ENCODE data around the gene NMS. TPM values are rescaled to one million over a fixed set of nuclear protein-coding genes. Genes with fewer than 3 reads are reported as not detected.

The NMS gene
- total RNA-seq, 2 experiments from 2014 or later, result not detected

GRCh38 chr2:100518801-100519200 lies 48.5 kb downstream of the NMS start:
- DNase-seq (ENCODE audit: low spot score), result no peak
- H3K4me3 ChIP-seq (ENCODE audit: low read depth, low read length, poor library complexity, severe bottlenecking), result no peak overlapping the region
- peaks cover 1% of the 10 kb centered on the region for H3K4me1 ChIP-seq (ENCODE audit: insufficient read depth, low read length, poor library complexity, severe bottlenecking)
- ChIA-PET CTCF (ENCODE audit: unreplicated experiment) (no interaction called here), POLR2A (no interaction called here)
- H3K9me3 ChIP-seq (ENCODE audit: low read length), result no peaks in the 10 kb centered on the region
- H3K9me2 ChIP-seq (ENCODE audit: insufficient read depth, low read length), result no peaks in the 10 kb centered on the region
- intact Hi-C loops (cut with micrococcal nuclease; ENCODE audit: unreplicated experiment), result no loop called here
- H4K20me1 ChIP-seq (ENCODE audit: insufficient read depth, low read length), result no peaks in the 10 kb centered on the region
- no peak overlapping the region for H2AFZ ChIP-seq (ENCODE audit: low read length)
- BruUV-seq (replicated peaks), result no TSS peak
- H3K79me2 ChIP-seq (ENCODE audit: insufficient read depth, low read depth, low read length), result no peaks in the 10 kb centered on the region
- H3K4me2 ChIP-seq (ENCODE audit: low read length), result no peak overlapping the region
- TF ChIP-seq EZH2phosphoT487 (IDR thresholded peaks at IDR 0.05; ENCODE audit: borderline replicate concordance, low read depth, low read length), result no peak
- TF ChIP-seq CTCF (conservative IDR thresholded peaks at IDR 0.05; ENCODE audit: low read length), result no peak
- H3K27ac ChIP-seq (ENCODE audit: low read depth, low read length, poor library complexity, severe bottlenecking), result no peak overlapping the region
- no peaks in the 10 kb centered on the region for H3K36me3 ChIP-seq (ENCODE audit: insufficient read depth, low read length)

DNA sequence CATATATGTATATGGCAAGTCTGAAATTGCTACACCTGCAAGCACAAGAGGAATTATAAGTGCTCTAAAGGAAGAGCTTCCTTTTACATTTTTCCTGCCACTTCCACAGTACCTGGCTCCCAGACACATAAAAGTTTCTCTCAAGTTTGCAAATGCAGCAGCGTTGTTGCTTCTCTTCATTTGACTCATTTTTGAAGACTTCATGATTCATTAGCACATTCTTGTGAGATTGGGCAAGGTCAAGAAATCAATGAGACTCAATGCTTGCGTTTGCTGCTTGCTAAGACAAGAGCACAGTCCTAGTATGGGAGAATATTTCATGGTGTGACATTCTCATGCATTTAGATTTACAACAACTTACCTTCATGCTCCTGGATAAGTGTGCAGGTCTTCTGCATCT lies 49.9 kb downstream of the NMS start:
- no peaks in the 10 kb centered on the region for H3K36me3 ChIP-seq (ENCODE audit: insufficient read depth, low read length)
- intact Hi-C loops (cut with micrococcal nuclease; ENCODE audit: unreplicated experiment), result no loop called here
- POLR2A ChIA-PET, result no interaction called here
- H3K79me2 ChIP-seq (ENCODE audit: insufficient read depth, low read depth, low read length), result no peaks in the 10 kb centered on the region
- no peak for DNase-seq (ENCODE audit: low spot score)
- no peaks in the 10 kb centered on the region for H3K9me3 ChIP-seq (ENCODE audit: low read length)
- H4K20me1 ChIP-seq (ENCODE audit: insufficient read depth, low read length), result no peaks in the 10 kb centered on the region
- CTCF ChIA-PET (ENCODE audit: unreplicated experiment), result no interaction called here
- no peak overlapping the region for H2AFZ ChIP-seq (ENCODE audit: low read length)
- no peak overlapping the region for H3K27ac ChIP-seq (ENCODE audit: low read depth, low read length, poor library complexity, severe bottlenecking)
- no peaks in the 10 kb centered on the region for H3K9me2 ChIP-seq (ENCODE audit: insufficient read depth, low read length)
- no peak overlapping the region for H3K4me2 ChIP-seq (ENCODE audit: low read length)
- no TSS peak for BruUV-seq (replicated peaks)
- H3K4me1 ChIP-seq (ENCODE audit: insufficient read depth, low read length, poor library complexity, severe bottlenecking), result no peaks in the 10 kb centered on the region
- H3K4me3 ChIP-seq (ENCODE audit: low read depth, low read length, poor library complexity, severe bottlenecking), result no peak overlapping the region
- TF ChIP-seq EZH2phosphoT487 (IDR thresholded peaks at IDR 0.05; ENCODE audit: borderline replicate concordance, low read depth, low read length) (no peak), CTCF (conservative IDR thresholded peaks at IDR 0.05; ENCODE audit: low read length) (no peak)

GRCh38 chr2:100522430-100522829 lies 52.1 kb downstream of the NMS start:
- ChIA-PET CTCF (ENCODE audit: unreplicated experiment) (no interaction called here), POLR2A (no interaction called here)
- Histone ChIP-seq H3K4me3 (ENCODE audit: low read depth, low read length, poor library complexity, severe bottlenecking) (no peak overlapping the region), H4K20me1 (ENCODE audit: insufficient read depth, low read length) (no peaks in the 10 kb centered on the region), H3K9me2 (ENCODE audit: insufficient read depth, low read length) (no peaks in the 10 kb centered on the region), H3K4me1 (ENCODE audit: insufficient read depth, low read length, poor library complexity, severe bottlenecking) (no peaks in the 10 kb centered on the region), H3K36me3 (ENCODE audit: insufficient read depth, low read length) (no peaks in the 10 kb centered on the region), H2AFZ (ENCODE audit: low read length) (no peak overlapping the region), H3K4me2 (ENCODE audit: low read length) (no peak overlapping the region), H3K9me3 (ENCODE audit: low read length) (no peaks in the 10 kb centered on the region), H3K79me2 (ENCODE audit: insufficient read depth, low read depth, low read length) (no peaks in the 10 kb centered on the region), H3K27ac (ENCODE audit: low read depth, low read length, poor library complexity, severe bottlenecking) (no peak overlapping the region)
- no peak for TF ChIP-seq CTCF (conservative IDR thresholded peaks at IDR 0.05; ENCODE audit: low read length)
- no peak for TF ChIP-seq EZH2phosphoT487 (IDR thresholded peaks at IDR 0.05; ENCODE audit: borderline replicate concordance, low read depth, low read length)
- intact Hi-C loops (cut with micrococcal nuclease; ENCODE audit: unreplicated experiment), result no loop called here
- no TSS peak for BruUV-seq (replicated peaks)
- DNase-seq (ENCODE audit: low spot score), result no peak
